SK-N-SH treated with all-trans-retinoic acid at 6 μM for 48 hours (cell line): Measurements from ENCODE around the gene IL36RN.

Experiments used
- ATAC-seq: fragments of 200-7000 bp; cut with Tn5 transposase; 3 replicates; pipeline ENCODE4 v1.9.1; 2020; ENCODE audit warnings: mild to moderate bottlenecking, moderate library complexity
- ARNTL ChIP-seq: fragments of 450-650 bp; formaldehyde crosslinking; IDR thresholded peaks from 2 replicates; pipeline ENCODE4 v1.5.0; 2020; ENCODE audit warnings: low read depth, mild to moderate bottlenecking, moderate library complexity, borderline replicate concordance
- BACH2 ChIP-seq: fragments of 250-450 bp; sonication (Bioruptor Pico); IDR thresholded peaks from 2 replicates; pipeline ENCODE4 v1.9.0; 2021; ENCODE audit warnings: mild to moderate bottlenecking, borderline replicate concordance
- CREB5 ChIP-seq: fragments of 250-450 bp; sonication (Bioruptor Pico); IDR thresholded peaks from 2 replicates; pipeline ENCODE4 v1.5.1; 2020; ENCODE audit warnings: low read depth, mild to moderate bottlenecking, moderate library complexity
- CSDC2 ChIP-seq: fragments of 250-450 bp; sonication (Bioruptor Pico); IDR thresholded peaks from 2 replicates; pipeline ENCODE4 v1.5.0; 2020; ENCODE audit warnings: mild to moderate bottlenecking, moderate library complexity
- CSRNP3 ChIP-seq: fragments of 250-450 bp; sonication (Bioruptor Pico); IDR thresholded peaks from 2 replicates; pipeline ENCODE4 v1.5.1; 2021; ENCODE audit warnings: mild to moderate bottlenecking, moderate library complexity
- ESRRG ChIP-seq: fragments of 250-450 bp; sonication (Bioruptor Pico); IDR thresholded peaks from 2 replicates; pipeline ENCODE4 v1.6.1; 2021; ENCODE audit warnings: mild to moderate bottlenecking
- GLIS3 ChIP-seq: fragments of 250-450 bp; sonication (Bioruptor Pico); IDR thresholded peaks from 2 replicates; pipeline ENCODE4 v1.5.0; 2020; ENCODE audit warnings: mild to moderate bottlenecking, moderate library complexity
- ISL1 ChIP-seq: fragments of 250-450 bp; sonication (Bioruptor Pico); IDR thresholded peaks from 2 replicates; pipeline ENCODE4 v2.1.2; 2022; ENCODE audit warnings: mild to moderate bottlenecking, moderate library complexity
- OSR1 ChIP-seq: fragments of 250-450 bp; sonication (Bioruptor Pico); IDR thresholded peaks from 2 replicates; pipeline ENCODE4 v1.8.0; 2022; ENCODE audit warnings: moderate library complexity, mild to moderate bottlenecking, inconsistent platforms
- PATZ1 ChIP-seq: fragments of 250-450 bp; sonication (Bioruptor Pico); IDR thresholded peaks from 2 replicates; pipeline ENCODE4 v1.8.0; 2020; ENCODE audit warnings: mild to moderate bottlenecking, moderate library complexity, borderline replicate concordance
- POU6F1 ChIP-seq: fragments of 250-450 bp; sonication (Bioruptor Pico); IDR thresholded peaks from 2 replicates; pipeline ENCODE4 v1.8.0; 2021; ENCODE audit warnings: low read depth, mild to moderate bottlenecking, moderate library complexity, borderline replicate concordance
- RARB ChIP-seq: fragments of 250-450 bp; sonication (Bioruptor Pico); IDR thresholded peaks from 2 replicates; pipeline ENCODE4 v1.8.0; 2021; ENCODE audit warnings: mild to moderate bottlenecking, moderate library complexity
- SNAI2 ChIP-seq: fragments of 250-450 bp; sonication (Bioruptor Pico); IDR thresholded peaks from 2 replicates; pipeline ENCODE4 v1.5.0; 2020; ENCODE audit warnings: mild to moderate bottlenecking, moderate library complexity
- TCF4 ChIP-seq: fragments of 250-450 bp; sonication (Bioruptor Pico); IDR thresholded peaks from 2 replicates; pipeline ENCODE4 v1.8.0; 2021; ENCODE audit warnings: mild to moderate bottlenecking, moderate library complexity, borderline replicate concordance
- TOX ChIP-seq: fragments of 250-450 bp; sonication (Bioruptor Pico); IDR thresholded peaks from 2 replicates; pipeline ENCODE4 v1.8.0; 2021; ENCODE audit warnings: mild to moderate bottlenecking, moderate library complexity, borderline replicate concordance
- TSHZ2 ChIP-seq: fragments of 250-450 bp; sonication (Bioruptor Pico); IDR thresholded peaks from 2 replicates; pipeline ENCODE4 v1.5.0; 2020; ENCODE audit warnings: mild to moderate bottlenecking, moderate library complexity
- ZC3H10 ChIP-seq: fragments of 250-450 bp; sonication (Bioruptor Pico); IDR thresholded peaks from 2 replicates; pipeline ENCODE4 v1.5.1; 2021; ENCODE audit warnings: mild to moderate bottlenecking, moderate library complexity
- ZFP3 ChIP-seq: fragments of 250-450 bp; sonication (Bioruptor Pico); IDR thresholded peaks from 2 replicates; pipeline ENCODE4 v1.5.0; 2020; ENCODE audit warnings: mild to moderate bottlenecking, moderate library complexity
- ZFP30 ChIP-seq: fragments of 450-650 bp; formaldehyde crosslinking; IDR thresholded peaks from 2 replicates; pipeline ENCODE4 v1.5.0; 2022; ENCODE audit warnings: mild to moderate bottlenecking, moderate library complexity
- ZNF565 ChIP-seq: fragments of 450-650 bp; formaldehyde crosslinking; conservative IDR thresholded peaks from 2 replicates; pipeline ENCODE4 v1.5.0; 2020; ENCODE audit warnings: low read depth, mild to moderate bottlenecking, moderate library complexity
- ZNF70 ChIP-seq: fragments of 450-650 bp; formaldehyde crosslinking; IDR thresholded peaks from 2 replicates; pipeline ENCODE4 v1.5.0; 2020; ENCODE audit warnings: mild to moderate bottlenecking, moderate library complexity
- ZNF8 ChIP-seq: fragments of 450-650 bp; formaldehyde crosslinking; IDR thresholded peaks from 2 replicates; pipeline ENCODE4 v1.5.0; 2020; ENCODE audit warnings: mild to moderate bottlenecking, moderate library complexity

Gene IL36RN

GRCh38 chr2:113012436-113013335 lies 46.3 kb upstream of the IL36RN start:
- no peak for TF ChIP-seq TCF4 (CRISPR knock-in tag)
- TF ChIP-seq PATZ1 (CRISPR knock-in tag), result no peak
- no peak for TF ChIP-seq CSDC2 (CRISPR knock-in tag)
- no peak for TF ChIP-seq CSRNP3 (CRISPR knock-in tag)
- no peak for TF ChIP-seq GLIS3 (CRISPR knock-in tag)
- TF ChIP-seq BACH2 (CRISPR knock-in tag), result no peak
- TF ChIP-seq ZNF70 (CRISPR knock-in tag), result no peak

GRCh38 chr2:113013336-113013661 lies 45.7 kb upstream of the IL36RN start:
- ATAC-seq, result no peak
- TF ChIP-seq ISL1 (CRISPR knock-in tag), result no peak
- no peak for TF ChIP-seq ZFP3 (CRISPR knock-in tag)
- no peak for TF ChIP-seq TOX (CRISPR knock-in tag)
- no peak for TF ChIP-seq ESRRG (CRISPR knock-in tag)
- TF ChIP-seq BACH2 (CRISPR knock-in tag), result no peak
- no peak for TF ChIP-seq SNAI2 (CRISPR knock-in tag)
- TF ChIP-seq ZFP30, result no peak
- TF ChIP-seq GLIS3 (CRISPR knock-in tag), result no peak
- TF ChIP-seq CREB5, result no peak

More at GRCh38 chr2:113012436-113013335, 46.3 kb upstream of the IL36RN start:
- ATAC-seq, result no peak

- TF ChIP-seq TOX (CRISPR knock-in tag), result no peak
- TF ChIP-seq ISL1 (CRISPR knock-in tag), result no peak
- no peak for TF ChIP-seq ZNF565 (CRISPR knock-in tag)
- TF ChIP-seq BACH2 (CRISPR knock-in tag), result no peak
- TF ChIP-seq ZFP3 (CRISPR knock-in tag), result no peak
- no peak for TF ChIP-seq CREB5
- no peak for TF ChIP-seq ZC3H10
- TF ChIP-seq SNAI2 (CRISPR knock-in tag), result no peak
- TF ChIP-seq CSDC2 (CRISPR knock-in tag), result no peak
- no peak for TF ChIP-seq TSHZ2 (CRISPR knock-in tag)
- no peak for ATAC-seq
Measured at GRCh38 chr2:113014067-113014466, 44.9 kb upstream of the IL36RN start.

GRCh38 chr2:113015042-113015441 lies 44.0 kb upstream of the IL36RN start:
- ATAC-seq, result no peak
- TF ChIP-seq PATZ1 (CRISPR knock-in tag), result no peak
- no peak for TF ChIP-seq CSDC2 (CRISPR knock-in tag)
- TF ChIP-seq SNAI2 (CRISPR knock-in tag), result no peak
- TF ChIP-seq ZFP3 (CRISPR knock-in tag), result no peak
- no peak for TF ChIP-seq ZC3H10
- no peak for TF ChIP-seq ZNF8 (CRISPR knock-in tag)
- no peak for TF ChIP-seq RARB (CRISPR knock-in tag)
- no peak for TF ChIP-seq OSR1
- TF ChIP-seq ARNTL (CRISPR knock-in tag), result no peak
- TF ChIP-seq GLIS3 (CRISPR knock-in tag), result no peak
- TF ChIP-seq POU6F1 (CRISPR knock-in tag), result no peak
- no peak for TF ChIP-seq ISL1 (CRISPR knock-in tag)
- TF ChIP-seq TOX (CRISPR knock-in tag), result no peak
